Ectodermal cell (in vitro differentiated cells): ENCODE results near the gene YJU2.
A peak's percentile ranks its signal among the peaks of the same experiment; 100 is the strongest.
"Not testable (repeated sequence)": the region's sequence is repeated elsewhere in the genome, so short reads cannot be mapped to it uniquely, and the experiment has no call there.

ENCODE experiments used
- H3K27ac ChIP-seq: 2 replicates; pipeline ENCODE4 v1.7.0; 2013; ENCODE audit warnings: mild to moderate bottlenecking, low read depth, low read length; ENCODE audit not compliant: insufficient read depth, poor library complexity, severe bottlenecking
- H3K27me3 ChIP-seq: 2 replicates; pipeline ENCODE4 v1.7.0; 2013; ENCODE audit warnings: mild to moderate bottlenecking, low read length; ENCODE audit not compliant: insufficient read depth, control insufficient read depth, poor library complexity, severe bottlenecking
- H3K36me3 ChIP-seq: one replicate; pipeline ENCODE4 v1.7.0; 2013; ENCODE audit warnings: low read length; ENCODE audit not compliant: control insufficient read depth, insufficient read depth
- H3K4me1 ChIP-seq: one replicate; pipeline ENCODE4 v1.7.0; 2013; ENCODE audit warnings: low read length; ENCODE audit not compliant: control insufficient read depth, insufficient read depth
- H3K4me3 ChIP-seq: 2 replicates; pipeline ENCODE4 v1.7.0; 2013; ENCODE audit warnings: low read depth, low read length, control low read depth; ENCODE audit not compliant: insufficient read depth
- H3K9me3 ChIP-seq: 2 replicates; pipeline ENCODE4 v1.7.0; 2013; ENCODE audit warnings: mild to moderate bottlenecking, low read length, moderate library complexity; ENCODE audit not compliant: control insufficient read depth
- WGBS, 2 experiments: methylation state at CpG; one replicate each; pipeline ENCODE4 v1.1.7; 2013; ENCODE audit warnings: missing lambda C conversion rate in 2 of 2; 5-methylcytosine and 5-hydroxymethylcytosine counted together

YJU2 gene

DNA sequence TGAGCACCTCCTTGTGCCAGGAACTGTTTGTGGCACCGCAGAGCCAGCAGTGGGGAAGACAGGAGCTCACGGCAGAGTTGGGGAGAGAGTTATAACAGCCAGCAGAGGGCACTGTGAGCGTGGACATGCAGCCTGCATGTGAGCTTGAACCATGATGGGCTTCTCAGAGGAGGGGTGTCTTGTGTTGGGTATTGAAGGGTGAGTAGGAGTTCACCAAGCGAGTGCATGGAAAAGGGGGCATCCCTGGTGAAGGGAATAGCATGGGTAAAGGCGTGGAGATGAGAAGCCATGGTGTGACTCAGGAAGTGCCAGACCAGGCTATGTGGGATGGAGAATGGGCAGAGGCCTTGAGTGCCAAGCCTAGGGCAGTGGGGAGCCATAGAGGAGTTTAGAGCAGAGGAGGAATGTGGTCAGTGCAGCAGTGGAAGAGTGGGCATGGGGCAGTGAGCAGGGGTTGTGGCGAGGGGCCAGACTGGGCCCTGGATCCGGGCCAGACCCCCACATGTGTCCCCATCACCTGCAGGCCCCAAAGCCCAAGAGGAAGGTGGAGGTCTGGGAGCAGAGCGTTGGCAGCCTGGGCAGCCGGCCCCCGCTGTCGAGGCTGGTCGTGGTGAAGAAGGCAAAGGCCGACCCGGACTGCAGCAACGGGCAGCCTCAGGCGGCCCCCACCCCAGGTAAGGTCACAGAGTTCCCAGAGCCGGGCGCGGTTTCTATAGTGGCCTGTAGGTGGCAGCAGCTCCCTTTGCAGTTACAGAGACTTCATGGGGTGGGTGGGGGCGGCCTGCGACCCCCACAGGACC lies 20.4 kb downstream of the YJU2 start:
- Histone ChIP-seq H3K36me3 (peaks cover 8% of the 10 kb centered on the region), H3K9me3 (no peaks in the 10 kb centered on the region), H3K27me3 (no peaks in the 10 kb centered on the region), H3K4me1 (no peaks in the 10 kb centered on the region), H3K4me3 (no peak overlapping the region), H3K27ac (no peak overlapping the region)
- 42 to 45% methylated on average over 21 of the region's 21 CpGs for WGBS, 2 experiments

- Histone ChIP-seq H3K27ac (no peak overlapping the region), H3K36me3 (peaks cover 7% of the 10 kb centered on the region), H3K9me3 (no peaks in the 10 kb centered on the region), H3K4me3 (no peak overlapping the region), H3K27me3 (no peaks in the 10 kb centered on the region), H3K4me1 (no peaks in the 10 kb centered on the region)
- 95 to 96% methylated on average over 30 of the region's 30 CpGs for whole genome bisulfite sequencing, 2 experiments
Observed at GRCh38 chr19:4267901-4268815, 21.3 kb downstream of the YJU2 start.

DNA sequence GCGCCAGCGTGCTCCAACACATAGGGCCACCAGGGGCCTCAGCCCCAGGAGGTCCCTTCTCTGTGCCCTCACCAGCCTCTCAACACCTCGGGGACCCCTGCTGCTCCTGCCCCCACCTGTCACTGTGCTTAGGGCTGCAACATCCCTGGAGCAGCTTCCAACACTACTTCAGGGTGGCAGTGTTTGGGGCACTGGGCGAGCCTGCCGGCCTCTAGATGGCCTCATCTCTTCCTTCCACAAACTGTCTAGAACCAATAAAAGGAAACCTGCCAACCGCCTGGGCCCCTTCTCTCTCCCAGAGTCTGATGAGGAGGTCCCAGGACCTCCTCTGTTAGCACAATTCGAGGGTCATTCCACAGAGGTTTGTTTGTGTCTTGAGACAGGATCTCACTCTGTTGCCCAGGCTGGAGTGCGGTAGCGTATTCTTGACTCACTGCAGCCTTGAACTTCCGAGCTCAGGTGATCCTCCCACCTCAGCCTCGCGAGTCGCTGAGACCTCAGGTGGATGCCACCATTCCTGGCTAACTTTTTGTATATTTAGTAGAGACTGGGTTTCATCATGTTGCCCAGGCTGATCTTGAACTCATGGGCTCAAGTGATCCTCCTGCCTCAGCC lies 22.0 kb downstream of the YJU2 start:
- H3K27me3 ChIP-seq, result no peaks in the 10 kb centered on the region
- WGBS, 2 experiments, result 93% methylated on average over 13 of the region's 13 CpGs
- no peak overlapping the region for H3K4me3 ChIP-seq
- peaks cover 4% of the 10 kb centered on the region for H3K36me3 ChIP-seq
- H3K9me3 ChIP-seq, result no peaks in the 10 kb centered on the region
- no peak overlapping the region for H3K27ac ChIP-seq
- no peaks in the 10 kb centered on the region for H3K4me1 ChIP-seq

- Histone ChIP-seq H3K4me1 (no peaks in the 10 kb centered on the region), H3K4me3 (no peak overlapping the region), H3K27ac (no peak overlapping the region), H3K27me3 (peaks cover 9% of the 10 kb centered on the region), H3K9me3 (no peaks in the 10 kb centered on the region), H3K36me3 (peaks cover 4% of the 10 kb centered on the region)
- 75 to 76% methylated on average over 10 of the region's 10 CpGs for WGBS, 2 experiments
Observed at GRCh38 chr19:4272894-4273293, 26.0 kb downstream of the YJU2 start.

GRCh38 chr19:4274321-4274686 lies 27.4 kb downstream of the YJU2 start:
- H3K36me3 ChIP-seq, H3K9me3 ChIP-seq, H3K4me1 ChIP-seq, H3K27ac ChIP-seq, H3K4me3 ChIP-seq: not testable (repeated sequence)
- H3K27me3 ChIP-seq, result peaks cover 23% of the 10 kb centered on the region
- 88 to 95% methylated on average over 6 of the region's 6 CpGs for WGBS, 2 experiments

GRCh38 chr19:4277191-4277696 lies 30.4 kb downstream of the YJU2 start:
- H3K36me3 ChIP-seq, result no peaks in the 10 kb centered on the region
- H3K9me3 ChIP-seq, result no peaks in the 10 kb centered on the region
- 50 to 52% methylated on average over 16 of the region's 16 CpGs for WGBS, 2 experiments
- H3K4me1 ChIP-seq, result peaks cover 16% of the 10 kb centered on the region
- peaks cover 52% of the 10 kb centered on the region for H3K27me3 ChIP-seq
- no peak overlapping the region for H3K27ac ChIP-seq
- H3K4me3 ChIP-seq, result no peak overlapping the region

- H3K36me3 ChIP-seq, result no peaks in the 10 kb centered on the region
- 39 to 47% methylated on average over 4 of the region's 4 CpGs for WGBS, 2 experiments
- no peak overlapping the region for H3K27ac ChIP-seq
- H3K9me3 ChIP-seq, result no peaks in the 10 kb centered on the region
- H3K4me3 ChIP-seq, result no peak overlapping the region
- H3K4me1 ChIP-seq, result peaks cover 16% of the 10 kb centered on the region
- H3K27me3 ChIP-seq, result peaks cover 60% of the 10 kb centered on the region
Observed at GRCh38 chr19:4278010-4278409, 31.1 kb downstream of the YJU2 start.

DNA sequence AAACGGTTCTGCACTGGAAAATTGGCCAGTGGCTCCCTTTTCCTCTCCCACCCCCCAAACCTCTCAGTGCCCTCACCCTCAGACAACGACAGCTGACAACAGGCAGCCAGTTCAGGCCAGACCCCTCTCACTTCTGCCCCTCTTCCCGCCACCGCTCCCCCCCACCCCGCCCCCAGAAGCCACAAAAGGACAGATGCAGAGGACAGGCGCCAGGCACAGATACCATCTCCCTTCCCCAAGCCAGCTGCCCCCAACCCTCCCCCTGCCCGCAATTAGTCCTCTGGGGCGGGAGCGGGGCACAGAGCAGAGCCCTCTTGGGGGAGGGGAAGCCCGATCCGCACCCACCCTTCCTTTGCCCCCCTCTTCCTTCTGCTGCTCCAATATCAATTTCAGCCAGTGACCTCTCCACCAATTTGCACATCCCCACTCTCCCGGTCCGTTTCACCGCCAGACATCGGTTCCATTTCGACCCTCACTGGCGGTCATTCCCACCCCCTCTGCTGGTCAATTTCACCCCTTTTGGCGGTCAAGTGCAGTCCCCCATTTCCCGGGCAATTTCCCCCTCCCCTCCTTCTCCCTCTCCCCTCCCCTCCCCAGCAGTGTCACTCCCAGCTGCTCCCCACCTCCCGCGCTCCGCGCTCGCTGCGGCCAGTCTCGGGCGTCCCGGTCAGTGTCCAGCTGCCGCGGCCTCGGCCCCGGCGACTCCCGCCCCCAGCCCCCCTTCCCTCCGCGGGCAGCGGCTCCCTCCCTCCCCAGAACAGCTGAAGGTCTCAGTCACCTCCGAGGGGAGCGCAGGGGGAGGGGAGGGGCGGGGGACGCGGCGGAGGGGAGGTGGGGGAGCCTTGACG lies 31.8 kb downstream of the YJU2 start, which contains the start of gene SHD:
Gene SHD (plus strand): TSS at position 848 of the 848 bp plus-strand sequence. CDS start 798 bp downstream, outside the sequence.
- H3K27ac ChIP-seq, result no peak within 1 kb of the TSS
- no peaks in the 10 kb centered on the region for H3K36me3 ChIP-seq
- peaks cover 16% of the 10 kb centered on the region for H3K4me1 ChIP-seq
- peaks cover 62% of the 10 kb centered on the region for H3K27me3 ChIP-seq
- peak within 1 kb of the TSS; percentile 38 for H3K4me3 ChIP-seq
- no peaks in the 10 kb centered on the region for H3K9me3 ChIP-seq
- WGBS, 2 experiments, result 1 to 2% methylated on average over 41 to 44 of the region's 44 CpGs

DNA sequence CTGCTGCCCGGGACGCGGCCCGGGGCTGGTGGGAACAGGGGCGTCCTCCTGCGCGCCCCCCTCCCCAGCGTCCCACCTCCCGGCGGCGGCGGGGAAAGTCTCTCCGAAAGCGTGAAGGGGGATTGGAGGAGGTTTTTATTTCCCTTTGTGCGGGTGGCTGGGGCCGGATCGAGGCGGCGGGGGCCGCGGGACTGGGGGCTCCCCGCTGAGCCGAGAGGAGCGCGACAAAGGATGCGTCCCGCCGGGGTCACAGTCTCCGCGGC lies 32.3 kb downstream of the YJU2 start:
- no peaks in the 10 kb centered on the region for H3K36me3 ChIP-seq
- H3K4me3 ChIP-seq, result peak overlapping the region; percentile 38
- H3K27ac ChIP-seq, result no peak overlapping the region
- peaks cover 62% of the 10 kb centered on the region for H3K27me3 ChIP-seq
- WGBS, 2 experiments, result 0% methylated on average over 30 of the region's 30 CpGs
- peaks cover 16% of the 10 kb centered on the region for H3K4me1 ChIP-seq
- no peaks in the 10 kb centered on the region for H3K9me3 ChIP-seq
